SK-N-SH treated with all-trans-retinoic acid at 6 μM for 48 hours (cell line): ENCODE results near the gene WASF3.

Experiments used
- BACH2 ChIP-seq: fragments of 250-450 bp; sonication (Bioruptor Pico); IDR thresholded peaks from 2 replicates; pipeline ENCODE4 v1.9.0; 2021; ENCODE audit warnings: mild to moderate bottlenecking, borderline replicate concordance
- CREB5 ChIP-seq: fragments of 250-450 bp; sonication (Bioruptor Pico); IDR thresholded peaks from 2 replicates; pipeline ENCODE4 v1.5.1; 2020; ENCODE audit warnings: low read depth, mild to moderate bottlenecking, moderate library complexity
- CSRNP3 ChIP-seq: fragments of 250-450 bp; sonication (Bioruptor Pico); IDR thresholded peaks from 2 replicates; pipeline ENCODE4 v1.5.1; 2021; ENCODE audit warnings: mild to moderate bottlenecking, moderate library complexity
- GLIS3 ChIP-seq: fragments of 250-450 bp; sonication (Bioruptor Pico); IDR thresholded peaks from 2 replicates; pipeline ENCODE4 v1.5.0; 2020; ENCODE audit warnings: mild to moderate bottlenecking, moderate library complexity
- ISL1 ChIP-seq: fragments of 250-450 bp; sonication (Bioruptor Pico); IDR thresholded peaks from 2 replicates; pipeline ENCODE4 v2.1.2; 2022; ENCODE audit warnings: mild to moderate bottlenecking, moderate library complexity
- PATZ1 ChIP-seq: fragments of 250-450 bp; sonication (Bioruptor Pico); IDR thresholded peaks from 2 replicates; pipeline ENCODE4 v1.8.0; 2020; ENCODE audit warnings: mild to moderate bottlenecking, moderate library complexity, borderline replicate concordance
- POU6F1 ChIP-seq: fragments of 250-450 bp; sonication (Bioruptor Pico); IDR thresholded peaks from 2 replicates; pipeline ENCODE4 v1.8.0; 2021; ENCODE audit warnings: low read depth, mild to moderate bottlenecking, moderate library complexity, borderline replicate concordance
- PPARA ChIP-seq: fragments of 250-450 bp; sonication (Bioruptor Pico); IDR thresholded peaks from 2 replicates; pipeline ENCODE4 v1.5.0; 2020; ENCODE audit warnings: mild to moderate bottlenecking, borderline replicate concordance
- RARB ChIP-seq: fragments of 250-450 bp; sonication (Bioruptor Pico); IDR thresholded peaks from 2 replicates; pipeline ENCODE4 v1.8.0; 2021; ENCODE audit warnings: mild to moderate bottlenecking, moderate library complexity

GRCh38 chr13:26557051-26557392 lies 461 bp upstream of the WASF3 start:
- TF ChIP-seq ISL1 (no peak), PATZ1 (CRISPR knock-in tag) (no peak), CREB5 (no peak), BACH2 (CRISPR knock-in tag) (no peak), RARB (no peak), PPARA (no peak), CSRNP3 (CRISPR knock-in tag) (no peak), POU6F1 (CRISPR knock-in tag) (no peak), GLIS3 (CRISPR knock-in tag) (no peak)
